ENCODE data around the gene KLK15.
"Not testable (repeated sequence)": the region's sequence is repeated elsewhere in the genome, so short reads cannot be mapped to it uniquely, and the experiment has no call there.

KLK15 gene

GRCh38 chr19:50821248-50821612 lies 12.1 kb downstream of the KLK15 start:
- DNase-seq (ENCODE audit: low read depth in 2 of 2, low spot score in 1 of 2): no peak

DNA sequence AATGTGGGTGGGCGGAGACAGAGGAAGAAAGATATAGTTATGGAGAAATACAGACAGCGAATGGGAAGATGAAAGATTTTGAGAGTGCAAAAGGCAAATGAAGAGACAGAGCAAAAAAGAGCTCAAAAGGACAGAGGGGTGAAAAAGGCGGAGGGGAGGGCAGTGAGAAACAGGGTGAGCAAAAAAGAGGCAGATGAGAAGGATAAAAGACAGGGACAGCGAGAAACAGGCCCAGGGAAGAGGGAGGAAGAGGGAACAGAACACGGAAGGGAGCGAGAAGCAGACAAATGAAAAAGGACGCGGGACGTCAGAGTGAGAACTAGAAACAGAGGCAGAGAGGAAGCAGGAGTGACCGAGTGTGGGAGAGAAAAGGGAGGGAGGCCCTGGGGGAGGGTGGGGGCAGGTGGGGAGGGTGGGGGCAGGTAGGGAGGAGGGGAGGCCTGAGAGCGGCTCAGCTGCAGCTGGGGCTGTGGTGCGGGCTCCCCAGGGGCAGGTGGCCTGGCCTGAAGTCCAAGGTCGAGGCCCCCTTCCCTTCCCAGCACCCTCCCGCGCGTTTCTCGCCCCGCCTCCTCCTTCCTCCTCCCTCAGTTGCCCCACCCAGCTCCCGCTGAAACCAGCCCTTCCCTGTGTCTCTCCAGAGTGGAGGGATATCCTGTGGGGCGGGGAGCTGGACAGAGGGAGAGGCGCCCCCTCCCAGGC lies 12.7 kb downstream of the KLK15 start:
- DNase-seq (ENCODE audit: low read depth in 2 of 2, low spot score in 1 of 2): no peak

DNA sequence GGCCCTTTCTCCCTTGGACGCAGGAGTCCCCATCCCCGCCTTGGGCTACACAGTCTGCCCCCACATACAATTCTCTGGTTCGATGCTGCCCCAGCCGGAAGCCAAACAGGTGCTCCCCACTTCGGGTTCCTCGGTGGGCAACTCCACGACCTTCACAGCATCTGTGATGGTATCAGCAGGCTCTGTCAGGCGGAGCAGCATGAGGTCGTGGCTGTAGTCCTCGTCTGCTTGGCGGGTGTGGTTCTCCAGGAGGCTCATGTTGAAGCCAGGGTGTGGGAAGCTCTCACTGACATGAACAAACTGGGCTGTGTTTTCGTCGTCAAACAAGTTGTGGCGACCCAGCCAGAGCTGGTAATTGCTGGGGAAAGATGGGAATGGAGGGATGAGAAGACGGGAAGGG lies 13.3 kb downstream of the KLK15 start:
- no peak for DNase-seq (ENCODE audit: low read depth in 2 of 2, low spot score in 1 of 2)

- DNase-seq (ENCODE audit: low read depth in 2 of 2, low spot score in 1 of 2): no peak
Observed at GRCh38 chr19:50819636-50820035, 13.7 kb downstream of the KLK15 start.

DNA sequence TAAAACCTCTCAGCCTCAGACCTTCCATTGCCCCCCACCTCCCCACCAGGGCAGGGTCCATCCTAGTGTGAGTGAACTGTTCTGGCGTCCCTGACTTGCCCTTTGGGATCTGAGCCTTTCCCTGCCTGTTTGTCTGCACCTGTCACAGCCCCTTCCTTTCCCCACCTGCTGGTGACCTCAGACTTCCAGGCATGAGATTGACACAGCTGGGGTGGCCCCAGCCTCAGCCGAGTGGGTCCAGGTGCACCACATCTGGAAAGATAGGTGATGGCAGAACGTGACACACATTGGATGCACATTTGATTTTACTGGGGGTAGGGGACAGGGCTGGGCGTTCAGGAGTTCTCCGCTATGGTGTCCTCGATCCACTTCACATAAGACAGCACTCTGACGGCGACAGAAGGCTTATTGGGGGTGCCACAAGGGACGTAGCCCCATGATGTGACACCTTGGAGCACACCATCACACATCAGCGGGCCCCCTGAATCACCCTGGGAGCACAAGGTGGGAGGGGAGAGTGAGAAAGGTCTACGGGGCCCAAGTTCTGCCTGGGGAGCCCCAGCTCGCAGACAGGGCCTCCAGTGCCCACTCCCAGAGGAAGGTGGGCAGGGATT lies 14.4 kb downstream of the KLK15 start:
- no peak for DNase-seq (ENCODE audit: low read depth in 2 of 2, low spot score in 1 of 2)

GRCh38 chr19:50817941-50818858 lies 15.2 kb downstream of the KLK15 start:
- no peak for DNase-seq (ENCODE audit: low read depth in 2 of 2, low spot score in 1 of 2)

- DNase-seq (ENCODE audit: low read depth in 2 of 2, low spot score in 1 of 2): no peak
Observed at GRCh38 chr19:50815439-50815838, 17.9 kb downstream of the KLK15 start.

- no peak for DNase-seq (ENCODE audit: low read depth in 2 of 2, low spot score in 1 of 2)
Observed at GRCh38 chr19:50814883-50815282, 18.5 kb downstream of the KLK15 start.

GRCh38 chr19:50812474-50812873 lies 20.9 kb downstream of the KLK15 start:
- DNase-seq (ENCODE audit: low read depth in 2 of 2, low spot score in 1 of 2): no peak

GRCh38 chr19:50811622-50812238 lies 21.6 kb downstream of the KLK15 start:
- not testable (repeated sequence) for DNase-seq (ENCODE audit: low read depth in 2 of 2, low spot score in 1 of 2)

DNA sequence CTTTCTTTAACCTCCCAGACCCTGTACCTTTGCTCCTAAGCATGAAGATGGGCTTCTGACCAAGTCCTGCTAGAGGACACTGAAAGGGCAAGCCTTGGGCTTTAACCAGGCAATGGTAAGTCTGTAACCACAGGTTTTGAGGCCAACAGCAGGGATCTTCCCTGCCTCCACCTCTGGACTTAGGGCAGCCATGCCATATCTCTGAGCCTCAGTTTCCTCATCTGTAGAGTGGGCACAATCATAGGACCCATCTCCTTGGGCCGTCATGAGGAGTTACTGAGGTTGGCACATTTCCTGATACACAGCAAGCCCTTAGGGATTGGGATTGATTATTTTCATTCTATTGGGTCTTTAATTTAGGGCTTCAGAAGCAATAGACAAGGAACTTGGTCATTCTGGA lies 24.5 kb downstream of the KLK15 start:
- no peak for DNase-seq (ENCODE audit: low read depth in 2 of 2, low spot score in 1 of 2)

- DNase-seq (ENCODE audit: low read depth in 2 of 2, low spot score in 1 of 2): peak; percentile 96 to 98
Observed at GRCh38 chr19:50804420-50805272, 28.7 kb downstream of the KLK15 start.

- DNase-seq (ENCODE audit: low read depth in 2 of 2, low spot score in 1 of 2): no peak
Observed at GRCh38 chr19:50803633-50804419, 29.5 kb downstream of the KLK15 start.

DNA sequence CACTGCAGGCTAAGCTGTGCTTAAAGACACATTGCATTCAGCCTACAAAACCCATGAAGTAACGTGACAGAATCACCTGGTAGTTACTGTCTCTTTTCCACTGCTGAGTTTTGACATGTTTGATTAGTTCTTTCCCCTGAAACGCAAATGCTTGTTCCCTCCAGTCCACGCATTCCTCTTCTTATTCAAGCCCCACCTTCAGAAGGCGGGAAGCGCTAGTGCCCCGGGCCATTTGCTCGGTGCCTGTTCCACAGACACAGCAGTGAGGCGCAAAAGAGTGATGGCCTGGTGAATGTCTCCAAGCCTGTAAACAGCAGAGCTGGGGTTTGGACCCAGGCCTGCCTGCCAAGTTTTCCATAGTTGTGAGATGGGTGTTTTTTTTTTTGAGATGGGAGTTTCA lies 32.3 kb downstream of the KLK15 start:
- no peak for DNase-seq (ENCODE audit: low read depth in 2 of 2, low spot score in 1 of 2)

GRCh38 chr19:50799547-50799851 lies 33.9 kb downstream of the KLK15 start:
- DNase-seq (ENCODE audit: low read depth in 2 of 2, low spot score in 1 of 2): no peak

- DNase-seq (ENCODE audit: low read depth in 2 of 2, low spot score in 1 of 2): no peak
Observed at GRCh38 chr19:50798659-50799546, 34.5 kb downstream of the KLK15 start.

DNA sequence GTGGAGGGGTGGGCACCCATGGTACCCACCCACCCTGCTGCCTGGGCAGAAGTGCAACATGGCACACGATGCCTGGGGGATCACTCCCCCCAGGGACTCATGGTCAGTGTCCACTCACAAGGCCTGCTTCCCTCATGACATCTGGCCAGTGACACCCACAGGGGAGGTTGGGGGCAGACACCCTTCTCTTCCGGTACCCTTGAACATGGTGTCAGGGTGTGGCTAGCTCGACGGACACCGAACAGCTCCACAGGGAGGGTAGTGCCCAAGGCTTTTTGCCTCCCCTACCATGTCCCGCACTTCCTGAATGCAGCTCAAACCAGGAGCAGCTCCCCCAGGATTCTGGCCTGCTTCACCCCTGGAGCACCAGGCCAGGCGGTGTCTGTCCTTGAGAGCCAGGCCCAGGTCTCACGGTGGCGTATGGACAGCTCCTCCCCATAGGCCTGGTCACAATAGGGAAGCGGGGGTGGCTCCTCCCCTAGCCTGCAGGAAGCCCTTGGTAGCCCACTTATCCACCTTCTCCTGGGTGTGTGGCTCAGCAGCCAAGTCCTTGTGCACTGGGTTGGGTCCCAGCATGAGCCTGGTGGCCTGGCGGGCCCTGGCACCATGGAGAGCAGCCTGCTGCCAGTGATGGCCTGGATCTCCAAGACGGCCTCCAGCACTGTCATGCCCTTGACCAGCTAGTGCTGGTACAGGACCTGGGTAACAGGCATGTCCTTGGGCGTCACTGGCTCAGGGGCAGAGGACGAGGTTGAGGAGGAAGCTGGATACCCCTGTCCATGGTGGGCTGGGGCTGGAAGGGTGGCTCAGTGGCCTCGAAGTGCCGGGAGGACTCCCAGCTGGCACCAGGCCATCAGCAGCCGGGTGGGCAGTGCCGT lies 35.4 kb downstream of the KLK15 start:
- DNase-seq (ENCODE audit: low read depth in 2 of 2, low spot score in 1 of 2): no peak

DNA sequence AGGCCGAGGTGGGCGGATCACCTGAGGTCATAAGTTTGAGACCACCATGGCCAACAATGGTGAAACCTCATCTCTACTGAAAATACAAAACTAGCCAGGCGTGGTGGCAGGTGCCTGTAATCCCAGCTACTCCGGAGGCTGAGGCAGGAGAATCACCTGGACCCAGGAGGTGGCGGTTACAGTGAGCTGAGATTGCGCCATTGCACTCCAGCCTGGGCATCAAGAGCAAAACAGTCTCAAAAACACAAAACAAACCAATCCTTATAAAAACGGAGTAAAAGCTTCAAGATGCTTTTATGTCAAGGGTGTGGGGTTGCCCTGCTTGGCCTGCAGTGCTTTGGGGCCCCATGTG lies 36.0 kb downstream of the KLK15 start:
- DNase-seq (ENCODE audit: low read depth in 2 of 2, low spot score in 1 of 2): no peak

All from stimulated activated CD8-positive, alpha-beta memory T cell treated with anti-CD3 and anti-CD28 coated beads, Interleukin-4, amount 100 ng/mL, for 4 hours (primary cell).